ENCODE data around the gene OR52D1. TPM values are rescaled to one million over a fixed set of nuclear protein-coding genes. Genes with fewer than 3 reads are reported as not detected.
A peak's percentile ranks its signal among the peaks of the same experiment; 100 is the strongest.

OR52D1 gene
- not detected for total RNA-seq
- polyA plus RNA-seq, result not detected
- total RNA-seq, result not detected

GRCh38 chr11:5488385-5488784 lies at the start of gene OR52D1:
TSS of gene OR52D1 (plus strand) at chr11:5488685. CDS start at chr11:5488707, 22 bp downstream.
- H3K27me3 ChIP-seq (ENCODE audit: control insufficient read depth in 2 of 2, insufficient read depth in 2 of 2, low read length in 2 of 2), result no peaks in the 10 kb centered on the region
- H3K4me1 ChIP-seq (ENCODE audit: control insufficient read depth in 2 of 2, insufficient read depth in 2 of 2, low read length in 2 of 2), result no peaks in the 10 kb centered on the region
- Mint-ChIP-seq H3K9me3 (peaks cover 0 to 4% (median 0%) of the 10 kb centered on the region in 11 donors), H3K27me3 (peaks cover 0 to 8% (median 5%) of the 10 kb centered on the region in 5 donors), H3K4me3 (no peak within 1 kb of the TSS), H3K36me3 (no peaks in the 10 kb centered on the region), H3K4me1 (no peaks in the 10 kb centered on the region), H3K27ac (no peak within 1 kb of the TSS)
- H3K4me3 ChIP-seq (ENCODE audit: low read length), result no peak within 1 kb of the TSS
- H3K27ac ChIP-seq (ENCODE audit: low read depth, low read length), result no peak within 1 kb of the TSS
- ATAC-seq (no peak), DNase-seq (no peak)
- no peaks in the 10 kb centered on the region for H3K9me3 ChIP-seq (ENCODE audit: control insufficient read depth in 2 of 3, low read length in 3 of 3)
- no peaks in the 10 kb centered on the region for H3K36me3 ChIP-seq (ENCODE audit: control insufficient read depth in 2 of 3, insufficient read depth in 3 of 3, low read length in 3 of 3)
- intact Hi-C loops (cut with micrococcal nuclease), result no loop called here
- ChIA-PET POLR2A (no interaction called here), CTCF (no interaction called here)

- Histone ChIP-seq H3K36me3 (ENCODE audit: control insufficient read depth in 2 of 3, insufficient read depth in 3 of 3, low read length in 3 of 3) (no peaks in the 10 kb centered on the region), H3K4me1 (ENCODE audit: control insufficient read depth in 2 of 2, insufficient read depth in 2 of 2, low read length in 2 of 2) (no peaks in the 10 kb centered on the region), H3K27ac (ENCODE audit: low read depth, low read length) (no peak within 1 kb of the TSS), H3K9me3 (ENCODE audit: control insufficient read depth in 2 of 3, low read length in 3 of 3) (no peaks in the 10 kb centered on the region), H3K4me3 (ENCODE audit: low read length) (no peak within 1 kb of the TSS), H3K27me3 (ENCODE audit: control insufficient read depth in 2 of 2, insufficient read depth in 2 of 2, low read length in 2 of 2) (no peaks in the 10 kb centered on the region)
- Mint-ChIP-seq H3K27ac (no peak within 1 kb of the TSS), H3K27me3 (peaks cover 2 to 42% (median 32%) of the 10 kb centered on the region in 5 donors), H3K4me1 (no peaks in the 10 kb centered on the region), H3K36me3 (no peaks in the 10 kb centered on the region), H3K9me3 (peaks cover 0 to 4% (median 0%) of the 10 kb centered on the region in 11 donors), H3K4me3 (no peak within 1 kb of the TSS)
- intact Hi-C loops (cut with micrococcal nuclease), result no loop called here
- POLR2A ChIA-PET, result no interaction called here
- DNase-seq (no peak), ATAC-seq (no peak)
- CTCF ChIA-PET, result no interaction called here
Measured at GRCh38 chr11:5441414-5441813, 47.1 kb upstream of the OR52D1 start, which contains the start of gene OR51I1. TSS of gene OR51I1 (minus strand) at chr11:5441514. CDS start at chr11:5441514, 0 bp downstream.

- Mint-ChIP-seq H3K4me3 (no peak overlapping the region), H3K27ac (no peak overlapping the region), H3K36me3 (no peaks in the 10 kb centered on the region), H3K9me3 (peaks cover 0 to 4% (median 0%) of the 10 kb centered on the region in 11 donors), H3K4me1 (no peaks in the 10 kb centered on the region), H3K27me3 (peaks cover 2 to 42% (median 40%) of the 10 kb centered on the region in 5 donors)
- no peaks in the 10 kb centered on the region for H3K36me3 ChIP-seq (ENCODE audit: control insufficient read depth in 2 of 3, insufficient read depth in 3 of 3, low read length in 3 of 3)
- no peak for DNase-seq
- ChIA-PET CTCF (interaction anchor here (0.6 kb wide), 1 partner anchor 12 kb away, joined by 4 read pairs; no protein-coding TSS in a partner anchor), POLR2A (no interaction called here)
- no peak overlapping the region for H3K4me3 ChIP-seq (ENCODE audit: low read length)
- H3K9me3 ChIP-seq (ENCODE audit: control insufficient read depth in 2 of 3, low read length in 3 of 3), result no peaks in the 10 kb centered on the region
- H3K27ac ChIP-seq (ENCODE audit: low read depth, low read length), result no peak overlapping the region
- no peaks in the 10 kb centered on the region for H3K27me3 ChIP-seq (ENCODE audit: control insufficient read depth in 2 of 2, insufficient read depth in 2 of 2, low read length in 2 of 2)
- no peaks in the 10 kb centered on the region for H3K4me1 ChIP-seq (ENCODE audit: control insufficient read depth in 2 of 2, insufficient read depth in 2 of 2, low read length in 2 of 2)
- ATAC-seq, result no peak
- intact Hi-C loops (cut with micrococcal nuclease), result no loop called here
Measured at GRCh38 chr11:5443835-5444393, 44.6 kb upstream of the OR52D1 start.

- Histone ChIP-seq H3K36me3 (ENCODE audit: control insufficient read depth in 2 of 3, insufficient read depth in 3 of 3, low read length in 3 of 3) (no peaks in the 10 kb centered on the region), H3K27me3 (ENCODE audit: control insufficient read depth in 2 of 2, insufficient read depth in 2 of 2, low read length in 2 of 2) (no peaks in the 10 kb centered on the region), H3K27ac (ENCODE audit: low read depth, low read length) (no peak within 1 kb of the TSS), H3K9me3 (ENCODE audit: control insufficient read depth in 2 of 3, low read length in 3 of 3) (no peaks in the 10 kb centered on the region), H3K4me1 (ENCODE audit: control insufficient read depth in 2 of 2, insufficient read depth in 2 of 2, low read length in 2 of 2) (no peaks in the 10 kb centered on the region), H3K4me3 (ENCODE audit: low read length) (no peak within 1 kb of the TSS)
- H3K27ac Mint-ChIP-seq, result peak within 1 kb of the TSS in 1 of 9 donors; percentile 19
- H3K4me3 Mint-ChIP-seq, result no peak within 1 kb of the TSS
- CTCF ChIA-PET, result no interaction called here
- no peaks in the 10 kb centered on the region for H3K4me1 Mint-ChIP-seq
- H3K36me3 Mint-ChIP-seq, result no peaks in the 10 kb centered on the region
- intact Hi-C loops (cut with micrococcal nuclease), result no loop called here
- DNase-seq, result no peak
- ATAC-seq, result no peak
- H3K9me3 Mint-ChIP-seq, result no peaks in the 10 kb centered on the region
- H3K27me3 Mint-ChIP-seq, result peaks cover 0 to 26% (median 20%) of the 10 kb centered on the region in 5 donors
- POLR2A ChIA-PET, result no interaction called here
Measured at GRCh38 chr11:5449023-5449422, 39.5 kb upstream of the OR52D1 start, which contains the start of gene OR51I2. TSS of gene OR51I2 (plus strand) at chr11:5449323. CDS start at chr11:5453489, 4,166 bp downstream.

- H3K27me3 Mint-ChIP-seq, result peaks cover 0 to 22% (median 17%) of the 10 kb centered on the region in 5 donors
- intact Hi-C loops (cut with micrococcal nuclease), result no loop called here
- no peaks in the 10 kb centered on the region for H3K4me1 Mint-ChIP-seq
- H3K27ac Mint-ChIP-seq, result no peak overlapping the region
- H3K36me3 ChIP-seq (ENCODE audit: control insufficient read depth in 2 of 3, insufficient read depth in 3 of 3, low read length in 3 of 3), result no peaks in the 10 kb centered on the region
- no peaks in the 10 kb centered on the region for H3K9me3 ChIP-seq (ENCODE audit: control insufficient read depth in 2 of 3, low read length in 3 of 3)
- H3K36me3 Mint-ChIP-seq, result no peaks in the 10 kb centered on the region
- CTCF ChIA-PET, result no interaction called here
- no peak overlapping the region for H3K27ac ChIP-seq (ENCODE audit: low read depth, low read length)
- POLR2A ChIA-PET, result no interaction called here
- DNase-seq (no peak), ATAC-seq (no peak)
- H3K27me3 ChIP-seq (ENCODE audit: control insufficient read depth in 2 of 2, insufficient read depth in 2 of 2, low read length in 2 of 2), result no peaks in the 10 kb centered on the region
- H3K4me3 ChIP-seq (ENCODE audit: low read length), result no peak overlapping the region
- H3K4me3 Mint-ChIP-seq, result no peak overlapping the region
- H3K4me1 ChIP-seq (ENCODE audit: control insufficient read depth in 2 of 2, insufficient read depth in 2 of 2, low read length in 2 of 2), result no peaks in the 10 kb centered on the region
- no peaks in the 10 kb centered on the region for H3K9me3 Mint-ChIP-seq
Measured at GRCh38 chr11:5449432-5449831, 39.1 kb upstream of the OR52D1 start.

- Histone ChIP-seq H3K9me3 (ENCODE audit: control insufficient read depth in 2 of 3, low read length in 3 of 3) (no peaks in the 10 kb centered on the region), H3K27me3 (ENCODE audit: control insufficient read depth in 2 of 2, insufficient read depth in 2 of 2, low read length in 2 of 2) (no peaks in the 10 kb centered on the region), H3K27ac (ENCODE audit: low read depth, low read length) (no peak overlapping the region), H3K4me3 (ENCODE audit: low read length) (no peak overlapping the region), H3K36me3 (ENCODE audit: control insufficient read depth in 2 of 3, insufficient read depth in 3 of 3, low read length in 3 of 3) (no peaks in the 10 kb centered on the region), H3K4me1 (ENCODE audit: control insufficient read depth in 2 of 2, insufficient read depth in 2 of 2, low read length in 2 of 2) (no peaks in the 10 kb centered on the region)
- Mint-ChIP-seq H3K9me3 (peaks cover 0 to 13% (median 0%) of the 10 kb centered on the region in 11 donors), H3K4me3 (no peak overlapping the region), H3K27me3 (peaks cover under 1 to 7% (median 4%) of the 10 kb centered on the region in 5 donors), H3K36me3 (no peaks in the 10 kb centered on the region), H3K4me1 (peaks cover 0 to 4% (median 0%) of the 10 kb centered on the region in 7 donors), H3K27ac (no peak overlapping the region)
- CTCF ChIA-PET, result no interaction called here
- POLR2A ChIA-PET, result no interaction called here
- intact Hi-C loops (cut with micrococcal nuclease), result no loop called here
- ATAC-seq, result no peak
- no peak for DNase-seq
Measured at GRCh38 chr11:5460983-5461621, 27.4 kb upstream of the OR52D1 start.

GRCh38 chr11:5467527-5467926 lies 21.0 kb upstream of the OR52D1 start:
- Mint-ChIP-seq H3K36me3 (no peaks in the 10 kb centered on the region), H3K27me3 (peaks cover 0 to 33% (median 15%) of the 10 kb centered on the region in 5 donors), H3K27ac (no peak overlapping the region), H3K9me3 (peaks cover 0 to 3% (median 0%) of the 10 kb centered on the region in 11 donors), H3K4me3 (no peak overlapping the region), H3K4me1 (no peaks in the 10 kb centered on the region)
- intact Hi-C loops (cut with micrococcal nuclease), result no loop called here
- Histone ChIP-seq H3K4me3 (ENCODE audit: low read length) (no peak overlapping the region), H3K9me3 (ENCODE audit: control insufficient read depth in 2 of 3, low read length in 3 of 3) (no peaks in the 10 kb centered on the region), H3K27ac (ENCODE audit: low read depth, low read length) (no peak overlapping the region), H3K27me3 (ENCODE audit: control insufficient read depth in 2 of 2, insufficient read depth in 2 of 2, low read length in 2 of 2) (no peaks in the 10 kb centered on the region), H3K36me3 (ENCODE audit: control insufficient read depth in 2 of 3, insufficient read depth in 3 of 3, low read length in 3 of 3) (no peaks in the 10 kb centered on the region), H3K4me1 (ENCODE audit: control insufficient read depth in 2 of 2, insufficient read depth in 2 of 2, low read length in 2 of 2) (no peaks in the 10 kb centered on the region)
- ATAC-seq (no peak), DNase-seq (no peak)
- CTCF ChIA-PET, result no interaction called here
- POLR2A ChIA-PET, result no interaction called here
